Keratinocyte (primary cell): ENCODE results near the gene TMEM132C. TPM values are rescaled to one million over a fixed set of nuclear protein-coding genes. Genes with fewer than 3 reads are reported as not detected.

Source experiments
- DNase-seq: peaks from one replicate; pipeline ENCODE4 v3.0.0-alpha.2; 2011; ENCODE audit warnings: low read depth, missing footprints, low spot score
- FAIRE-seq: peaks from 2 replicates; lab custom pipeline; 2011; peaks lifted over from hg19 to GRCh38; lab: Jason Lieb, UNC
- H2AFZ ChIP-seq: 2 replicates; pipeline ENCODE4 v1.6.0; 2012; ENCODE audit warnings: low read length, control low read depth, inconsistent platforms; ENCODE audit not compliant: control insufficient read depth
- H3K27ac ChIP-seq: 2 replicates; pipeline ENCODE4 v1.5.1; 2011; ENCODE audit warnings: low read length; ENCODE audit not compliant: control insufficient read depth, insufficient read depth
- H3K27me3 ChIP-seq: 3 replicates; pipeline ENCODE4 v1.6.0; 2011; ENCODE audit warnings: low read length; ENCODE audit not compliant: control insufficient read depth, insufficient read depth; ENCODE audit errors: extremely low read depth
- H3K36me3 ChIP-seq, 2 experiments: 2 replicates in 1 of 2; 3 replicates in 1 of 2; pipeline ENCODE4 v1.5.1; 2011; ENCODE audit warnings: low read length in 2 of 2, mild to moderate bottlenecking in 1 of 2; ENCODE audit not compliant: control insufficient read depth in 2 of 2, insufficient read depth in 2 of 2; ENCODE audit errors: extremely low read depth in 1 of 2
- H3K4me1 ChIP-seq: 3 replicates; pipeline ENCODE4 v1.5.1; 2011; ENCODE audit warnings: low read length; ENCODE audit not compliant: control insufficient read depth, insufficient read depth; ENCODE audit errors: extremely low read depth
- H3K4me2 ChIP-seq: 3 replicates; pipeline ENCODE4 v1.6.0; 2011; ENCODE audit warnings: low read depth, low read length; ENCODE audit not compliant: control insufficient read depth, insufficient read depth; ENCODE audit errors: extremely low read depth
- H3K4me3 ChIP-seq, 3 experiments: fragments of 200-600 bp in 1 of 3; sonication (generic) in 1 of 3; 2 replicates in 2 of 3; 3 replicates in 1 of 3; pipeline ENCODE4 v1.5.1; 2011 to 2016; ENCODE audit warnings: low read length in 3 of 3, mild to moderate bottlenecking in 3 of 3, control low read depth in 2 of 3, inconsistent platforms in 1 of 3, low read depth in 1 of 3, mixed read lengths in 1 of 3, mixed run types in 1 of 3, moderate library complexity in 1 of 3; ENCODE audit not compliant: control insufficient read depth in 2 of 3, insufficient read depth in 2 of 3; ENCODE audit errors: extremely low read depth in 1 of 3
- H3K79me2 ChIP-seq: 2 replicates; pipeline ENCODE4 v1.6.0; 2012; ENCODE audit warnings: low read length; ENCODE audit not compliant: control insufficient read depth, insufficient read depth
- H3K9ac ChIP-seq: 3 replicates; pipeline ENCODE4 v1.6.0; 2011; ENCODE audit warnings: low read length; ENCODE audit not compliant: control insufficient read depth, insufficient read depth; ENCODE audit errors: extremely low read depth
- H3K9me1 ChIP-seq: 3 replicates; pipeline ENCODE4 v1.6.0; 2011; ENCODE audit warnings: low read length; ENCODE audit not compliant: control insufficient read depth, insufficient read depth; ENCODE audit errors: extremely low read depth
- H3K9me3 ChIP-seq: 2 replicates; pipeline ENCODE4 v1.5.1; 2012; ENCODE audit warnings: low read depth, low read length; ENCODE audit not compliant: control insufficient read depth
- H4K20me1 ChIP-seq: 3 replicates; pipeline ENCODE4 v1.6.0; 2011; ENCODE audit warnings: low read length; ENCODE audit not compliant: control insufficient read depth, insufficient read depth; ENCODE audit errors: extremely low read depth
- CTCF ChIP-seq, 3 experiments: IDR thresholded peaks in 1 of 3; conservative IDR thresholded peaks in 1 of 3; optimal IDR thresholded peaks in 1 of 3; 2 replicates in 2 of 3; 3 replicates in 1 of 3; pipeline versions ENCODE3 to v1.5.1; 2011; ENCODE audit warnings: low read length in 3 of 3, mild to moderate bottlenecking in 3 of 3, moderate library complexity in 2 of 3, control low read depth in 1 of 3, inconsistent platforms in 1 of 3; ENCODE audit not compliant: insufficient read depth in 2 of 3; ENCODE audit errors: extremely low read depth in 1 of 3
- EZH2 ChIP-seq: IDR thresholded peaks from one replicate; pipeline ENCODE4 v1.6.1; 2012; ENCODE audit warnings: inconsistent platforms, mild to moderate bottlenecking, low read length, moderate library complexity
- dilution Hi-C: fragments of 300-500 bp; cut with MboI; formaldehyde crosslinking; loops from one replicate; pipeline ENCODE4 v1.7.0; 2020; ENCODE audit warnings: low sequenced_read_pairs; ENCODE audit not compliant: extremely low pct_ligation_motif_present
- polyA plus RNA-seq, 5 experiments: library from polyadenylated mRNA; depleted of rRNA in 3 of 5; stranded (reverse) in 3 of 5; stranded (forward) in 1 of 5; unstranded in 1 of 5; fragments of >200 nt; gene quantifications; 1 replicate in 1 of 5; 2 replicates in 3 of 5; 3 replicates in 1 of 5; pipeline versions ENCODE4 v1.2.1 to v1.2.3, GENCODE V29; 2011 to 2012; ENCODE audit warnings: missing spikeins in 2 of 5, low read depth in 1 of 5, low replicate concordance in 1 of 5

The TMEM132C gene
- polyA plus RNA-seq, 1 donor (not counting 4 experiments of a cell fraction or from before 2014, with no cell fraction given), result not detected

DNA sequence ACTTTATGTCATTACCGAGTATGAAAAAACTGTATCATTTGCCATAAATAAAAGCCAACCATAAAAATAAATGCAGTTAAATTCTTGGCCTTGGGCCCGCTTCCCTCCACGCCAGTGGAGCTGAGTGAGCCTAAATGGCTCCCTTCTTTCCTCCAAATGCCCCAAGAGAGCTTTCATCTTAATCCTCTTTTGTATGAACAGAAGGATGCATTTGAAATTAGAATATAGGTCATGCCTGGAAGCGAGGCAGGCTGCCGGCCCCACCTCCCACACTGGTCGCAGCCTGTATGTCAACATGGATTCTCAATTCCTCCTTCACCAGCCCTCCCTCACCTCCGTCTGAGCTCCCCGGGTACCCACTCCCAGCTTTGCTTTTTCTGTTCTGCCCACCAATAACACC, 311.1 kb downstream of the TMEM132C start:
- Histone ChIP-seq H3K4me1 (no peaks in the 10 kb centered on the region), H3K9ac (no peak overlapping the region), H3K4me2 (no peak overlapping the region), H3K9me3 (peaks cover 2% of the 10 kb centered on the region), H3K4me3 (no peak overlapping the region), H3K36me3 (no peaks in the 10 kb centered on the region), H2AFZ (no peak overlapping the region), H4K20me1 (no peaks in the 10 kb centered on the region), H3K9me1 (no peaks in the 10 kb centered on the region), H3K27ac (no peak overlapping the region), H3K79me2 (no peaks in the 10 kb centered on the region), H3K27me3 (no peaks in the 10 kb centered on the region)
- dilution Hi-C loops, result no loop called here
- DNase-seq (no peak), FAIRE-seq (no peak)
- no peak for TF ChIP-seq EZH2
- no peak for TF ChIP-seq CTCF (optimal IDR thresholded peaks at IDR 0.05 in 1 of 3, IDR thresholded peaks at IDR 0.05 in 1 of 3, conservative IDR thresholded peaks at IDR 0.05 in 1 of 3; ENCODE audit: extremely low read depth in 1 of 3, insufficient read depth in 2 of 3, low read length in 3 of 3)

DNA sequence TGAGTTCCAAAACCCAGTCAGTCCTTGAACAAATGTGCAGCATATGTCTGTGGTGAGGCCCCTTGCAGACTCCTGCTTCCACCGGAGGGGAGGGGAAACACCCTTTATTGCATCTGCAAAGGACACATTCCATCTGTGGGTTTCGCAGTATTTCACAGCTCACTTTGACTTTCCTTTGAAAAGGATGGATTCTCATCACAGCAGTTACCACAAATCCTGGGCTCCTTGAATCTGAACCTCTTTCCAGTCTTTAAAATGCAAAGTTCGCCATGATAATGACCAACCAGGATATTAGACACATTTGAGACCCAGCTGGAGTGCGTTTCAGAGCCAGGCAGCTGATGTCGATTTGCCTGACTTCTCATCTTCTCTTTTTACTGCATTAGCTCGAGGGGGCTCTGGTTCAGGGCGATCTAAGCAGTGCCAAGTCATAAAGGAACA, 314.4 kb downstream of the TMEM132C start:
- H3K27ac ChIP-seq, result no peak overlapping the region
- H3K4me3 ChIP-seq, result no peak overlapping the region
- TF ChIP-seq EZH2 (no peak), CTCF (optimal IDR thresholded peaks at IDR 0.05 in 1 of 3, IDR thresholded peaks at IDR 0.05 in 1 of 3, conservative IDR thresholded peaks at IDR 0.05 in 1 of 3; ENCODE audit: extremely low read depth in 1 of 3, insufficient read depth in 2 of 3, low read length in 3 of 3) (no peak)
- H3K9ac ChIP-seq, result no peak overlapping the region
- no peaks in the 10 kb centered on the region for H3K9me1 ChIP-seq
- H3K79me2 ChIP-seq, result no peaks in the 10 kb centered on the region
- H3K4me2 ChIP-seq, result no peak overlapping the region
- H3K36me3 ChIP-seq, result no peaks in the 10 kb centered on the region
- no peaks in the 10 kb centered on the region for H3K27me3 ChIP-seq
- H3K9me3 ChIP-seq, result peaks cover 5% of the 10 kb centered on the region
- no peaks in the 10 kb centered on the region for H4K20me1 ChIP-seq
- dilution Hi-C loops, result no loop called here
- H2AFZ ChIP-seq, result no peak overlapping the region
- no peaks in the 10 kb centered on the region for H3K4me1 ChIP-seq
- DNase-seq (no peak), FAIRE-seq (no peak)
